Muscle of leg (tissue), 11 donors: ENCODE measurements around the gene BMPR1A. TPM values are rescaled to one million over a fixed set of nuclear protein-coding genes. Genes with fewer than 3 reads are reported as not detected.

Experiments used
- DNase-seq: peaks from one replicate; pipeline ENCODE4 v3.0.0; 2013
- H3K27ac ChIP-seq: one replicate; pipeline ENCODE4 v1.5.1; 2013; ENCODE audit warnings: mild to moderate bottlenecking, low read length, control low read depth
- H3K27me3 ChIP-seq: one replicate; pipeline ENCODE4 v1.6.1; 2013; ENCODE audit warnings: low read length; ENCODE audit not compliant: control insufficient read depth, insufficient read depth
- H3K36me3 ChIP-seq: one replicate; pipeline ENCODE4 v1.6.1; 2013; ENCODE audit warnings: low read length; ENCODE audit not compliant: control insufficient read depth, insufficient read depth
- H3K4me1 ChIP-seq: one replicate; pipeline ENCODE4 v1.6.1; 2013; ENCODE audit warnings: low read length; ENCODE audit not compliant: control insufficient read depth, insufficient read depth
- H3K4me3 ChIP-seq: one replicate; pipeline ENCODE4 v1.5.1; 2013; ENCODE audit warnings: low read length, control low read depth
- H3K9me3 ChIP-seq: replicated peaks from 2 replicates; pipeline ENCODE4 v1.6.1; 2013; ENCODE audit warnings: low read depth, low read length; ENCODE audit not compliant: control insufficient read depth
- WGBS: methylation state at CpG from one replicate; pipeline ENCODE4 v1.1.5; 2013; ENCODE audit warnings: missing lambda C conversion rate; ENCODE audit not compliant: insufficient coverage; 5-methylcytosine and 5-hydroxymethylcytosine counted together
- polyA plus RNA-seq, 8 donors: library from polyadenylated mRNA; unstranded; fragments of 120-200 nt; gene quantifications; one replicate each; pipeline versions ENCODE4 v1.2.1 to v1.2.3, GENCODE V29; 2013; ENCODE audit warnings: inconsistent platforms in 1 of 8, low replicate concordance in 1 of 8; ENCODE audit not compliant: insufficient read length in 8 of 8, insufficient read depth in 1 of 8
- total RNA-seq: library from RNA; stranded (reverse); fragments of 120-200 nt; gene quantifications from one replicate; pipeline ENCODE4 v1.2.4, GENCODE V29; 2013

BMPR1A gene
- total and polyA plus RNA-seq, 9 donors = 32.6 to 61.4 (median 46.6) TPM

DNA sequence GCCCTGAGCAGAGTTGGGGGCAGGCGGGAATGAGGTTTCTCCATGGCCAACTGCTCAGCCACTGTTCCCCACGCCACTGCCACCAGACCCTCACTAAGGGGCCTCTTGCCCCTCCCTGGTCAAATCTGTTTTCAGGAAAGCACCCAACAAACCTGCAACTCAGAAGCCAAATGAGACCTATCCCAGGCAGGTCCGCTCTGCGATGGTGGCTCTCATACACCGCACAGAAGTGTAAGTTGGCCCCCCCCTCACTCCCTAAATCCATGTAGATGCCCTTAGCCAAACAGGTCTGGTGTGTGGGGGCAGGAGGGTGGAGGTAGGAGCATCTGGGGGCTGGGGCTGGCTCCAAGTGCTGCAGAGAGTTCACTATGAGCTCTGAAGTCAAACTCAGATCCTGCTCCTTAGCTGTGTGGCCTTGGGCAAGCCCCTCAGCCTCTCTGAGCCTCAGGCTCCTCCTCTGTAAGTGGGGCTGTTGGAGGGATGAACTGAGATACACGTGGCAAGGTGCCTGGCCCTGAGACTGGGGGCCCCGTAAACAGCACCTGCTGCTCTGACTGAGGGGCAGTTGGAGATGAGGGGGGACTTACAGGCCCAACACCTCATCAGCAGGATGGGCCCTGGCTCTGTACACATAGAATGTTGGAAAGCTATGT, 199.9 kb downstream of the BMPR1A start:
- no peak for DNase-seq
- peaks cover 5% of the 10 kb centered on the region for H3K9me3 ChIP-seq
- H3K27me3 ChIP-seq = no peaks in the 10 kb centered on the region
- H3K4me3 ChIP-seq = peak overlapping the region; percentile 4
- H3K4me1 ChIP-seq = peaks cover 70% of the 10 kb centered on the region
- 53% methylated on average over 3 of the region's 7 CpGs for WGBS
- H3K36me3 ChIP-seq = no peaks in the 10 kb centered on the region
- peak overlapping the region; percentile 75 for H3K27ac ChIP-seq

DNA sequence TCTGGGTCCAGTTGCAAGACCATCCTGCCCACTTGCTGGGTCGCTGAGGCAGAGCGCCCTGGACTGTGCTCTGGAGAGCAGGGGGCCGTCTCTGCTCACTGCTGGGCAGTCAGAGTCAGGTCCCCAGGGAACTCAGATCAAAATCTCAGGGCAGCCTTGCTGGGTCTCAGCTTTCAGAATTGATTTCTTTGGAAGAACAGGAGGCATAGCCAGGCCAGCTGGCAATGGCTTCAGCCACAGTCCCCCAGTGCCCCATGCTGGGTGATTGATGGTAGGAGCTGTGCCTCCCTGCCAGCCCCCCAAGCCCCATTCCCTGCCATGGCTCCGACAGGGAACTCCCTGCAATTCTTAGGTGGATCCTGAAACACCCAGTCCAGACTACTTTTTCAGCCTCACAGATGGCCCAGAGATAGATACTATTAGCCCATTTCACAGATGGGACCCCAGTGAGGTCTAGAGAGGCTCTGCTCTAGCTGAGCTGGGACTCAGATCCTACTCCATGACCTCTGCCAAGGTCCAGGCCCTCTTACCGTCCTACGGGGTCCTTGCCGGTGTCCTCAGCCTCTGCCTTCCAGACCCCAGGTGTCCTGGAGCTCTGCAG, 200.5 kb downstream of the BMPR1A start:
- H3K27ac ChIP-seq = peak overlapping the region; percentile 75
- peak overlapping the region; percentile 4 for H3K4me3 ChIP-seq
- DNase-seq = peak; percentile 10
- no peaks in the 10 kb centered on the region for H3K27me3 ChIP-seq
- H3K36me3 ChIP-seq = no peaks in the 10 kb centered on the region
- WGBS = 66% methylated on average over 7 of the region's 7 CpGs
- H3K4me1 ChIP-seq = peaks cover 71% of the 10 kb centered on the region
- H3K9me3 ChIP-seq = peaks cover 5% of the 10 kb centered on the region

DNA sequence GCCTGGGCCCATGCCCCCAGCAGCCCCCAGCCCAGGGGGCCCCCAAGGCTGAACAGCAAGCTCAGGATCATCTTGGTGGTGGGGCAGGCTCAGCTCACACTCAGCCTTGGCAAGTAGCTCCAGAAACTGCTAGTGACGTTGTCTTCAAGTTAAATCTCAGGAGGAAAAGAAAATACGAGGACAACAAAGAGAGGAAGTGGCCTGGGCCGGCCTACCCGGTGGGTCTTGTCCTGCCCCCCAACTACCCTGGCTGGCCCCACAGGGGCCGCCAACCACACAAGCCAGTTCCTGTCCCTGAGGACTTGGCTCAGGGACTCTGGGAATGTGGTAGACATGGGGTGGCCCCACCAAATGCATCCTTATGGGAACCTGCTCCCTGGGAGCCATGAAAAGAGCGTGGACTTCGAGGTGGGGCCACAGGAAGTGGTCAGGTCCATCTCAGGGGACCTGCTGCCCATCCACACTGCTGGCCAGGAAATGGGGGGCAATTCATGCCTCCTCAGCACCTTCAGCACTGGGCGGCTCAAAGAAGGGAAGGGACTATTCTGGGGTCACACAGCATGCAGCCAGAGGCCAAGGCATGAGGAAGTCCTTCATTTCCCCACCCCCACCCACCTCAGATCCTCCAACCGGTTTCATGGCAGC, 201.2 kb downstream of the BMPR1A start, which contains the start of gene MMRN2:
TSS of gene MMRN2 (minus strand) at position 145 of the 645 bp plus-strand sequence. CDS start at position 71, 74 bp downstream.
- H3K4me3 ChIP-seq = peak within 1 kb of the TSS; percentile 4
- no peaks in the 10 kb centered on the region for H3K27me3 ChIP-seq
- peaks cover 74% of the 10 kb centered on the region for H3K4me1 ChIP-seq
- no peaks in the 10 kb centered on the region for H3K36me3 ChIP-seq
- H3K27ac ChIP-seq = peak within 1 kb of the TSS; percentile 75
- DNase-seq = peak; percentile 63
- peaks cover 2% of the 10 kb centered on the region for H3K9me3 ChIP-seq
- WGBS = 56% methylated on average over 6 of the region's 9 CpGs

DNA sequence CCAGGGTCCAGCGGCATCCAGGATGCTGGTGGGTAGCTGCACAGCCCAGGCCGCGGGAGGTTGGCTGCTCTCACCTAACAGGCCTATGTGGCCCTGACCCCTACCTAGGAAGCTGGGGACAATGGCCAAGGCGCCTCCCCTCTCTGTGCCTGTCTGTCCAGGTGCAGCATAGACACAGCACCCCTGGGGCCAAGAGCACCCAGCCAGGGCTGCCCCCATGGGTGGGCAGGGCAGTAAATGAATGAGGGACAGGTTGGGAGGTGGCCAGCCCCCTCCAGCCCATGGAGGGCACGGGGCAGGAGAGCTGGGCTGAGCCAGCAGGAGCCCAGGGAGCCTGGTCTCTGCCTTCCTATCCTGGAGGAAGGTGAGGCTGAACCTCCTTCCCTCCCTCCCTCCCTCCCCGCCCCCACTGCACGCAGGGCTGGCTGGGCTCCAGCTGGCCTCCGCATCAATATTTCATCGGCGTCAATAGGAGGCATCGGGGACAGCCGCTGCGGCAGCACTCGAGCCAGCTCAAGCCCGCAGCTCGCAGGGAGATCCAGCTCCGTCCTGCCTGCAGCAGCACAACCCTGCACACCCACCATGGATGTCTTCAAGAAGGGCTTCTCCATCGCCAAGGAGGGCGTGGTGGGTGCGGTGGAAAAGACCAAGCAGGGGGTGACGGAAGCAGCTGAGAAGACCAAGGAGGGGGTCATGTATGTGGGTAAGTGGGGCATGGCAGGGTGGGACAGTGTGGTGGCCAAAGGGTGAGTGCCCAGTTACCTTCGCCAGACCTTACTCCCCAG, 201.9 kb downstream of the BMPR1A start, which contains the start of gene SNCG:
TSS of gene SNCG (plus strand) at position 484 of the 785 bp plus-strand sequence. CDS start at position 583, 99 bp downstream.
- Histone ChIP-seq H3K27me3 (no peaks in the 10 kb centered on the region), H3K4me1 (peaks cover 74% of the 10 kb centered on the region), H3K9me3 (no peaks in the 10 kb centered on the region), H3K4me3 (peak within 1 kb of the TSS; percentile 4), H3K36me3 (no peaks in the 10 kb centered on the region), H3K27ac (peak within 1 kb of the TSS; percentile 75)
- peak; percentile 58 for DNase-seq
- 23% methylated on average over 18 of the region's 22 CpGs for WGBS

GRCh38 chr10:86958901-86959736, 202.7 kb downstream of the BMPR1A start:
- H3K4me1 ChIP-seq = peaks cover 66% of the 10 kb centered on the region
- peak; percentile 77 for DNase-seq
- no peaks in the 10 kb centered on the region for H3K36me3 ChIP-seq
- H3K27ac ChIP-seq = peak overlapping the region; percentile 47
- H3K27me3 ChIP-seq = no peaks in the 10 kb centered on the region
- no peak overlapping the region for H3K4me3 ChIP-seq
- 45% methylated on average over 8 of the region's 16 CpGs for WGBS
- no peaks in the 10 kb centered on the region for H3K9me3 ChIP-seq

DNA sequence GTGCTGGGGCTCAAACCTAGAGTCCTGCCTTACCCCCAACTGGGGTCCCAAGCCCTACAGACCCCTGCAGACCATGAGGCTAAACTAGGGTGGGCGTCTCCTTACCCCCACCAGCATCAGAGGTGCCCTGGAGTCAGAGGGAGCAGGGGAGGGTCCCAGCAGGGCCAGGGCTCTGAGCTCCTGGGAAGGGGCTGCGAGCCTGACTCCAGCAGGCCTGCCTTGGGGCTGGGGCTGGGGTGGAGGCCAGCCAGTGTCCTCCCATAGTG, 203.3 kb downstream of the BMPR1A start:
- Histone ChIP-seq H3K4me1 (peaks cover 61% of the 10 kb centered on the region), H3K4me3 (no peak overlapping the region), H3K36me3 (no peaks in the 10 kb centered on the region), H3K27ac (no peak overlapping the region), H3K9me3 (no peaks in the 10 kb centered on the region), H3K27me3 (no peaks in the 10 kb centered on the region)
- 83% methylated on average over 1 of the region's 2 CpGs for WGBS
- no peak for DNase-seq

- Histone ChIP-seq H3K36me3 (no peaks in the 10 kb centered on the region), H3K4me1 (peaks cover 56% of the 10 kb centered on the region), H3K27me3 (no peaks in the 10 kb centered on the region), H3K27ac (no peak overlapping the region), H3K9me3 (no peaks in the 10 kb centered on the region), H3K4me3 (no peak overlapping the region)
- DNase-seq = peak; percentile 66
- 72% methylated on average over 30 of the region's 37 CpGs for WGBS
Observed at GRCh38 chr10:86960003-86960862, 203.8 kb downstream of the BMPR1A start.

DNA sequence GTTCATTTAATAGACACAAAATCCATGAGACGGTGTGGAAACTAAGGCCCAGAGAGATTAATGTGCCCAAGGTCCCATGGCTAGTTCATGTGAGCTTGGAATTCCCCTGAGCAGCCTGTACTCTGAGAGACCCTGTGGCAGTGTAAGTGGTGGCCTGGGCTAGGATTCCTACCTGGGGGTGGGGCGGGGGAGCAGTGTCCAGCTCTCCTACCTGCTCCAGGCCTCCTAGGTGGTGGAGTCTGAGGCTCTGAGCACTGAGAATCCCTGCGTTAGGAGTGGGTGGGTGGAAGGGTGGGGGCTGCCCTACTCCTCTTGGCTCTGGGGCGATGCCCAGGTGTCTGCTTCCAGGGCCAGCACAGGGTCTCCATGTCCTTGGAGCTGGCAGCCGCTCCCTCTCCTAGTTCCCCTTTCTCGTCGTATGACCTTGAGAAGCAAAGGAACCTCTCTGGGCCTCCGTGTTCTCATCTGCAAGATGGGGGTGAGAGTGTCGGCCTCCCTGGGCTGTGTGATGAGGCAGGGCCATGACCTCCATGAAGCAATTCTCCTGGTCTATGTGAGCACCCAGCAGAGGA, 204.5 kb downstream of the BMPR1A start:
- H3K27me3 ChIP-seq = no peaks in the 10 kb centered on the region
- no peak overlapping the region for H3K27ac ChIP-seq
- DNase-seq = no peak
- whole genome bisulfite sequencing = 54% methylated on average over 3 of the region's 9 CpGs
- H3K4me3 ChIP-seq = no peak overlapping the region
- no peaks in the 10 kb centered on the region for H3K36me3 ChIP-seq
- no peaks in the 10 kb centered on the region for H3K9me3 ChIP-seq
- H3K4me1 ChIP-seq = peaks cover 49% of the 10 kb centered on the region
